GM10266 (cell line): ENCODE data around the gene CCDC85C.

Experiments used
- DNase-seq: peaks from one replicate; pipeline ENCODE4 v3.0.0; 2012; ENCODE audit errors: extremely low spot score
- TF ChIP-seq, protein P1 (sequence below): IDR thresholded peaks from 2 replicates; pipeline ENCODE4 v1.5.1; 2012; ENCODE audit warnings: mild to moderate bottlenecking, low read depth; ENCODE audit not compliant: control insufficient read depth, insufficient read depth; ENCODE audit errors: missing control alignments

Gene CCDC85C

DNA sequence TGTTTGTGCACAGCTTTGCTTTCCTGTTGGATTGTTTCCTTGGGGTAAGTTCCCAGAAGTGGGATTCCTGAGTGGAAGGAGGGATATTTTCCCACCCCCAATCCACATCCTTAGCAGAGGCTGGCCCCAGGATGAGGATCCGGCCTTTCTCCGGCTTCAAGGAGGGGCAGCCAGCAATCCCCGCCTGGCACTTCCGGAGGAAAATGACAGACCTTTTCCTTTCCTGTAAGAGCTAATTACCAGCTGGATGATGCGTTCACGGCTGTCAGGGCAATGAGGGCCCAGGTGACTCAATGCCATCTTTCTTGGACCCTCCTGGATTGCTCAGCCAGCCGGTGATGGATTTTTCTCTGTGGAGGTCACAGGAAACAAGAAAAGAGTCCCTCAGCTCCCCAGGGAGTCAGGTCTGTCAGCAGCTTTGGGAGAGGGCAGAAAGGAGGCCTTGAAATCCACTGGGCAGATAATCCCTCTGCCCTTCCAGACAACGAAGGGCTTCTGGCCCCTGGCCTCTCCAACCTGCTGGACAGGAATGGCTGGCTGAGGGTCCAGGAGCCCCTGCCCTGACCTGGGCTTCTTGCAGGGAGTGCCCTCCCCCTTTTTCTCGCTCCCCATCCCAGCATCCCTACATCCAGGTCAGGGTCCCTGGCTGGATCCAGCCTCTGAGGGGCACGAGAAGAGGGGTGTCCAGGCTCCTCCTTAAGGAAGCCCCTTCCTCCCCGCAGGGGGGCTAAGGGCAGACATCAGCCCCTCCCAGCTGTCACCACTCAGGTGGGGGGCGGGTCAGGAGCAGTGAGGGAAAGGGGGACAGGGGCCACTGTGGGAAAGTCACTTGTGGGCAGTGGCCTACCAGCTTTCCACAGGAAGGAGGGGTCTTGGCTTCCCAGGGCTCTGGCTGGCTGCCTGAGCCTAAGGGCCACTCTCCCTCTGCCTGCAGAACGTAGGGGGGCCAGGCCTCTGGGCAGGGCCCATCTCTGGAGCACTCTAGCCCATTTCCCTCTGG is 16.1 kb upstream of the CCDC85C start:
- no peak for DNase-seq

DNA sequence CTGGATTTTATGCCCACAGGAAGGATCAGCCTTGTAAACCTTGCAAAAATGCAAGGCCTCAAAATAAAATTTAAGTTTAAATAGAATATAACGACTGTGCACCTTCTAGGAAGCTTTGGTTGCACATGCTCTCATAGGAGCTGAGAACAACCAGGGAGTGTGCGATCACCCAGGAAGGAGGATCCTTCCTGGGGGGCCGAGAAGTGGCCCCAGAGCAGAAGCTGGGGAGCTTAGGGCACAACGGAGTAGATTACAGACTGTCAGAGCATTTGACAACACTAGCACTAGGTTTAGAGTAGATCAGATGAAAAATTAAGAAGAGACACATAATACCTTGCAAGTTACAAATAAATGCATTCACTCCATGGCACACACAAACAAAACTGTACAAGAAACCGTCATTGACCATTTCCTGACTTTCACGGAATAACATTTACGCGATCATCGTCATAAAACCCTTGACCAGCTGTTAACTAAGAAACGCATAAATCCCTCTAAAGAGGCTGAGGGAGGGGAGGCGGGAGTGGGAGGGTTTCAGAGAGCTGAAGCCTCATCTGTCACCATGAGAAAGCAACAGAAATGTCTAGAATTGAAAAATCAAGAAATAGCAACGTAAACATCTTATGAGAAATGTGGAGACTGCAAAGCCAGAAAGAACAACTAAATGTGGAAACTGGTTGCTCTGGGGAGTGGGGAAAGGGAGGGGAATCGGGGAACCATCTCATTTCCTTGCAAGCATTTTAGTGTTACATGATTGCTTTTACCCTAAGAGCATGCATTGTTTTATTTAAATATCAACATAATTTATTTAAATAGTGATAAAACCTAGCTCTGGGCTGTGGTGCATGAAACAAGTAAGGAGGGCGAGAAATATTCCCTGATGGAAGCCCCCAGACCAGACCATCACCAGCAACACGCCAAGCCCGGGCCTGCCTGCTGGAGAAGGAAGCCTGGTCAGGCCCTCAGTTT is 13.1 kb upstream of the CCDC85C start:
- no peak for DNase-seq
- TF ChIP-seq, protein P1, sequence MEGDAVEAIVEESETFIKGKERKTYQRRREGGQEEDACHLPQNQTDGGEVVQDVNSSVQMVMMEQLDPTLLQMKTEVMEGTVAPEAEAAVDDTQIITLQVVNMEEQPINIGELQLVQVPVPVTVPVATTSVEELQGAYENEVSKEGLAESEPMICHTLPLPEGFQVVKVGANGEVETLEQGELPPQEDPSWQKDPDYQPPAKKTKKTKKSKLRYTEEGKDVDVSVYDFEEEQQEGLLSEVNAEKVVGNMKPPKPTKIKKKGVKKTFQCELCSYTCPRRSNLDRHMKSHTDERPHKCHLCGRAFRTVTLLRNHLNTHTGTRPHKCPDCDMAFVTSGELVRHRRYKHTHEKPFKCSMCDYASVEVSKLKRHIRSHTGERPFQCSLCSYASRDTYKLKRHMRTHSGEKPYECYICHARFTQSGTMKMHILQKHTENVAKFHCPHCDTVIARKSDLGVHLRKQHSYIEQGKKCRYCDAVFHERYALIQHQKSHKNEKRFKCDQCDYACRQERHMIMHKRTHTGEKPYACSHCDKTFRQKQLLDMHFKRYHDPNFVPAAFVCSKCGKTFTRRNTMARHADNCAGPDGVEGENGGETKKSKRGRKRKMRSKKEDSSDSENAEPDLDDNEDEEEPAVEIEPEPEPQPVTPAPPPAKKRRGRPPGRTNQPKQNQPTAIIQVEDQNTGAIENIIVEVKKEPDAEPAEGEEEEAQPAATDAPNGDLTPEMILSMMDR = no peak

More for the DNA sequence above, 16.1 kb upstream of the CCDC85C start:
- TF ChIP-seq, protein P1 = no peak

DNA sequence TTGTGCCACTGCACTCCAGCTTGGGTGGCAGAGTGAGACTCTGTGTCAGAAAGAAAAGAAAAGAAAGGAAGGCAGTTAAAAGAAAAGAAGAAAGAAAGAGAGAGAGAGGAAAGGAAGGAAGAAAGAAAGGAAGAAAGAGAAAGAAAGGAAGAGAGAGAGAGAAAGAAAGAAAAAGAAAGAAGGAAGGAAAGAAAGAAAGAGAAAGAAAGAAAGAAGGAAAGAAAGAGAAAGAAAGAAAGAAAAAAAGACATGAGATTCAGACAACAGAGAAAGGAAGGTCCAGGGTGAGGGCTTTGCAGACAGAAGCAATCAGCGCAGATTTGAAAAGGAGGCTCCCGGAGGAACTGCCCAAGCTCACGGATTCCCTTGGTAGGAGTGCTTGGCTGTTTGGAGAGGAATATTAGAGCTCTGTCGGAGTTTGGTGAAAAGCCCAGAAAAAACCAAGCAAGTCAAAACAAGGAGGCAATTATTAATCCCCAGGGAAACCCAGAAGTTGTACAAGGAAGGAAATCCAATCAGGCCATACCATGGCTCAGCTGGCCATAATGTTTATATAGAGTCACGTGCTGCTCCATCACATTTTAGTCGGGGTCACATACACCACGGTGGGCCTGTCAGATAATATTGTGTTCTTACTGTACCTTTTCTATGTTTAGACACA is 11.6 kb upstream of the CCDC85C start:
- TF ChIP-seq, protein P1 = no peak
- DNase-seq = no peak

DNA sequence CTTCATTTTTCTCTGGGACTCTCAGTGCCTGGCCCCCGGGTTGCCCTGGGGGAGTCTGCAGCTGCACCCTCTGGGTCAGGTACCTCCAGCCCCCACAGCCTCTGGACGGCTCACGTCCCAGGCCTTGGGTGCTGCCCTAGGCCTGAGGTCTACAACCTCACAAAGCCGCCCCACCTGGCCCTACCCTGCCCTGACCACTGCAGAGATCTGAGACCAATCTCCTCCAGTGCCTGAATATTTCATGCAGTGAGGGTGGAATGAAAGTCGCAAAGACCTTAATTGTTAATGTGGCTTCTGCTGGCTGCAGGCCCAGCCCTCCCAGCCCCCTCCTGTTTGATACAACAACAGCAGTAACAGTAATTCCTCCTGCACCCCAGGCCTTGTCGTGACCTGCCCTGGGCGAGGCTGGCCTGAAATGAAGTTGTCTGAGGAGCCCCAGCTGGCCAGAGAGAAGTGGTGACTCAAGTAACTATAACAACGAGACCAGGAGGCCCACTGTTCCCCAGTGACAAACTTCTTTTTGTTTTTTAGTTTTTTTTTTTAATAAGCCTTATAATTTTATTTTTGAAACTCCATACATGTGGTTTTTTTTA is 8.8 kb upstream of the CCDC85C start:
- TF ChIP-seq, protein P1 = no peak
- no peak for DNase-seq

DNA sequence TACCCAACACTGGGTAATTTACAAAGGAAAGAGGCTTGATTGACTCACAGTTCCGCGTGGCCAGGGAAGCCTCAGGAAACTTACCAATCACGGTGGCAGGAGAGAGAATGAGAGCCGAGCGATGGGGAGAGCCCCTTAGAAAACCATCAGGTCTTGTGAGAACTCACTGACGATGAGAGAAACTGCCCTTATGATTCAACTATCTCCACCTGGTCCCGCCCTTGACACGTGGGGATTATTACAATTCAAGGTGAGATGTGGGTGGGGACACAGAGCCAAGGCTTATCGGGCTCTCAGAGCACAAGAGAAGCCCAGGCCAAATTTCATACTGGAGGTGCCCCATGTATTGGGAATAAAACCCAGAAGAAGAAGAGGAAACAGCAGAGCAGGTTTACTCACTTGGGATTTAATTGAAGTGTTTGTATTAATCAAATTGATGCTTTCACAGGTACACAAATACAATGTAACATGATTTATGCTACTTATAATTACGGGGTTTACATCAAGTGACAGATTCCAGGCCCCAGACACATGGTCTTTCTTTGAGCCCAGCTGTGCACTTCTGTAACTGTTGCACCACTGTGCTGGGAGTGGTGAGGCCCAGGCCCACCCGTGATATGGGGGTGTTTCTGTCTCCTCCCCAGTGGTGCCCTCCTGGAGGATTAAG is 8.2 kb upstream of the CCDC85C start:
- TF ChIP-seq, protein P1 = no peak
- DNase-seq = no peak

DNA sequence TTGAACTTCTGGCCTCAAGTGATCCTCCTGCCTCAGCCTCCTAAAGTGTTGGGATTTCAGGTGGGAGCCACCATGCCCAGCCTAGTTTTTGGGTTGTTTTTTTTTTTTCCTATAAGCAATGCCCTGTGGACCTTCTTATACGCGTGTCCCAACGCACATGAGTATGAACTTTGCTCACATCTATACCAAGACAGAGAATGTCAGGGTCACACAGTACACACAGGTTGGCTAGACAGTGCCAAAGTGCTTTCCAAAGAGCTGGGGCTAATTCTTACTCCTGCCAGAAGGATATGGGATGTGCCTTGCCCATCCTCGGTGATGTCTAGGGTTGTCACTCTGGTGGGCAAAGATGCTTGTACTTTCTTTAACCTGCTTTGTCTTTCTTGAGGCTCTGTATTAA is 7.6 kb upstream of the CCDC85C start:
- TF ChIP-seq, protein P1 = no peak
- DNase-seq = no peak
